ENCODE results near the gene ZNF385D. TPM values are rescaled to one million over a fixed set of nuclear protein-coding genes. Genes with fewer than 3 reads are reported as not detected.
A peak's percentile ranks its signal among the peaks of the same experiment; 100 is the strongest.
"Not testable (repeated sequence)": the region's sequence is repeated elsewhere in the genome, so short reads cannot be mapped to it uniquely, and the experiment has no call there.

ZNF385D gene
- total RNA-seq, 1 donor from 2014 or later = 13.5 TPM

- TF ChIP-seq POLR2A (IDR thresholded peaks at IDR 0.05) (no peak), POLR2AphosphoS5 (IDR thresholded peaks at IDR 0.05; ENCODE audit: insufficient read depth in 1 of 2, low read depth in 1 of 2) (no peak)
- TF ChIP-seq, protein P1, sequence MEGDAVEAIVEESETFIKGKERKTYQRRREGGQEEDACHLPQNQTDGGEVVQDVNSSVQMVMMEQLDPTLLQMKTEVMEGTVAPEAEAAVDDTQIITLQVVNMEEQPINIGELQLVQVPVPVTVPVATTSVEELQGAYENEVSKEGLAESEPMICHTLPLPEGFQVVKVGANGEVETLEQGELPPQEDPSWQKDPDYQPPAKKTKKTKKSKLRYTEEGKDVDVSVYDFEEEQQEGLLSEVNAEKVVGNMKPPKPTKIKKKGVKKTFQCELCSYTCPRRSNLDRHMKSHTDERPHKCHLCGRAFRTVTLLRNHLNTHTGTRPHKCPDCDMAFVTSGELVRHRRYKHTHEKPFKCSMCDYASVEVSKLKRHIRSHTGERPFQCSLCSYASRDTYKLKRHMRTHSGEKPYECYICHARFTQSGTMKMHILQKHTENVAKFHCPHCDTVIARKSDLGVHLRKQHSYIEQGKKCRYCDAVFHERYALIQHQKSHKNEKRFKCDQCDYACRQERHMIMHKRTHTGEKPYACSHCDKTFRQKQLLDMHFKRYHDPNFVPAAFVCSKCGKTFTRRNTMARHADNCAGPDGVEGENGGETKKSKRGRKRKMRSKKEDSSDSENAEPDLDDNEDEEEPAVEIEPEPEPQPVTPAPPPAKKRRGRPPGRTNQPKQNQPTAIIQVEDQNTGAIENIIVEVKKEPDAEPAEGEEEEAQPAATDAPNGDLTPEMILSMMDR (IDR thresholded peaks at IDR 0.05) = no peak
- H3K27me3 ChIP-seq = no peaks in the 10 kb centered on the region
- H3K9me3 ChIP-seq = no peaks in the 10 kb centered on the region
- DNase-seq (ENCODE audit: extremely low spot score in 2 of 2) = no peak
- no peak overlapping the region for H3K27ac ChIP-seq
- intact Hi-C loops (cut with DNase I) = no loop called here
- H3K36me3 ChIP-seq = no peaks in the 10 kb centered on the region
- H3K4me1 ChIP-seq = no peaks in the 10 kb centered on the region
- no peak overlapping the region for H3K4me3 ChIP-seq
Observed at GRCh38 chr3:21500834-21501233, 250.2 kb downstream of the ZNF385D start.

DNA sequence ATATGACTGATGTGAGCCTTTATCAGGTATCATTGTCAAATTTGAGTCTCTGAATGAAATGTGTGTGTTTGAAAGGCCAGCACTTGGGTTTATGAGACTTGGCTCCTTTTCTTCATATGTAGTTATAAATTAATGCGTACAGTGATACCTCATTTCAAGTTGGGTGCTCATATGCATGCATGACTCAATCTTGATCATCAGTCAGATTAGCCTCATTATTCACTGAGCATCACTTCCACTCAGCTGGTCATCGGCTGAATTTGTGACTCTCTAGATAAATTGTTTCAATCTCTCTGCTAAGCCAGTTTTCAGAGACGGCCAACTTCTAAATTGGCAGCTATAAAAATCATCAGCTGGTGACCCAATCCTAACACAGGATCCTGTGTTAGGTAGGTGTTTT is 260.3 kb downstream of the ZNF385D start:
- intact Hi-C loops (cut with DNase I); H3K4me1 ChIP-seq; H3K9me3 ChIP-seq; H3K27me3 ChIP-seq; H3K4me3 ChIP-seq; H3K27ac ChIP-seq; DNase-seq (ENCODE audit: extremely low spot score in 2 of 2); H3K36me3 ChIP-seq: not testable (repeated sequence)

DNA sequence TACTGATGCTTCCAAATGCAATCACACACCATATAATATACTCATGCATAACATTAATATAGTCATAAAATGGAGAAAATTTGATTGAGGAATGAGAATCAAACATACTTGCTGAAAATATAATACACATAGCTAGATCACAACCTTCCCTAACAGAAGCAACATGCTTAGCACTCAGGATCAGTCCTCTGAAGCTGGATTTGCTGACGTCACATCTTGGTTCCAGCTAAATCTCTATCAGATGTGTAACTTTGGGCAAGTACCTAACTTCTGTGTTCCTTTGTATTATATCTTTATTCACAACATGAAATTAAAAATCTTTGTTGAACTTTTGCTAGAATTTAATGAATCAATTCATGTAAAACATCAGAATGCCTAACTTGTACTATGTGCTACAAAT is 263.5 kb downstream of the ZNF385D start:
- Histone ChIP-seq H3K27ac (no peak overlapping the region), H3K4me3 (no peak overlapping the region), H3K9me3 (no peaks in the 10 kb centered on the region), H3K4me1 (no peaks in the 10 kb centered on the region), H3K36me3 (no peaks in the 10 kb centered on the region), H3K27me3 (no peaks in the 10 kb centered on the region)
- DNase-seq (ENCODE audit: extremely low spot score in 2 of 2) = no peak
- TF ChIP-seq, protein P1 (IDR thresholded peaks at IDR 0.05) = no peak
- TF ChIP-seq POLR2AphosphoS5 (IDR thresholded peaks at IDR 0.05; ENCODE audit: insufficient read depth in 1 of 2, low read depth in 1 of 2) (no peak), POLR2A (IDR thresholded peaks at IDR 0.05) (no peak)
- intact Hi-C loops (cut with DNase I) = no loop called here

- H3K4me1 ChIP-seq; H3K4me3 ChIP-seq; H3K27ac ChIP-seq; intact Hi-C loops (cut with DNase I); H3K36me3 ChIP-seq; DNase-seq (ENCODE audit: extremely low spot score in 2 of 2); H3K9me3 ChIP-seq; H3K27me3 ChIP-seq: not testable (repeated sequence)
Observed at GRCh38 chr3:21486024-21486935, 264.7 kb downstream of the ZNF385D start.

- no peaks in the 10 kb centered on the region for H3K9me3 ChIP-seq
- H3K27ac ChIP-seq = no peak overlapping the region
- no peak for DNase-seq (ENCODE audit: extremely low spot score in 2 of 2)
- TF ChIP-seq POLR2AphosphoS5 (IDR thresholded peaks at IDR 0.05; ENCODE audit: insufficient read depth in 1 of 2, low read depth in 1 of 2) = no peak
- no peak for TF ChIP-seq POLR2A (IDR thresholded peaks at IDR 0.05)
- TF ChIP-seq, protein P1 (IDR thresholded peaks at IDR 0.05) = no peak
- no peaks in the 10 kb centered on the region for H3K4me1 ChIP-seq
- H3K4me3 ChIP-seq = no peak overlapping the region
- no peaks in the 10 kb centered on the region for H3K27me3 ChIP-seq
- intact Hi-C loops (cut with DNase I) = loop anchor here (1.0 kb wide), 1 partner anchor 24 kb away; no protein-coding TSS in a partner anchor
- no peaks in the 10 kb centered on the region for H3K36me3 ChIP-seq
Observed at GRCh38 chr3:21484828-21485144, 266.2 kb downstream of the ZNF385D start.

DNA sequence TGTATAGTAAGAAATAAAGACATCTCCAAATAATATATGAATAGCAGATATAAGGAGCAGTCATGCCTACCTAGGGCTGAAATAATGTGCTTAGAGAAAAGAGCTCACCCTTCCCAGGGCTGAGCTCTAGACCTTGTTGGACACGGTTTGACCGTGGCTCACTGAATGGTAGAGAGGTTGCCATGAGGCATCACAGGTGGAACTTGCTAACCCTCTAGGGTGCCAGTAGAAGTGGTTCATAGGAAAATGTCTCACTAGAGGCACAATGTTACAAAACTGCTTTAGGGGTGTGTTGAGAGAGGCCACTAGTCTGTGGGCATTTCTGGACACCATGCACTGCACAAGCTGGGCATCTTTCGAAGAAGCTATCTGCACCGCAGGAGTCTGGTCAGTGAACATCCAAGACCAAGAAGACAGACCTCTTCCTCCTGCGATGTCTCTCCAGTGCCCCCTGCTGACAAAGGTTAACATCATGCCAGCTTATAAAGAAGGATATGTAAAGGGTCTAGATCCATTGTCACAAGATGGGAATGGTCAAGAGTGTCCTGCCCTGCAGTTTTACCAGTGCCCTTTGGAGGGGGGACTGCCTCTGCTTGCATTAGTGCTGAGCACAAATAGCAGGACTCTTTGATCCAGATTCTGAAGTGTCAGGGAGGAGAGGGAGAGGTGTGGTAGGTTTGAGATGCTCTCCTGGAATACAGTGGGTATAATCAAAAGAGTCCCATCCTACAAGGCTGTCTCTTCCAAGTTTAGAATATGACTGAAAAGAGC is 266.8 kb downstream of the ZNF385D start:
- Histone ChIP-seq H3K27ac (no peak overlapping the region), H3K4me3 (no peak overlapping the region), H3K4me1 (no peaks in the 10 kb centered on the region), H3K36me3 (no peaks in the 10 kb centered on the region), H3K27me3 (no peaks in the 10 kb centered on the region), H3K9me3 (no peaks in the 10 kb centered on the region)
- TF ChIP-seq, protein P1 (IDR thresholded peaks at IDR 0.05) = peak in 2 of 3 experiments; percentile 29 to 42
- no peak for TF ChIP-seq POLR2A (IDR thresholded peaks at IDR 0.05)
- no peak for DNase-seq (ENCODE audit: extremely low spot score in 2 of 2)
- intact Hi-C loops (cut with DNase I) = no loop called here
